ENCODE results near the gene BCL2L11.

The BCL2L11 gene

DNA sequence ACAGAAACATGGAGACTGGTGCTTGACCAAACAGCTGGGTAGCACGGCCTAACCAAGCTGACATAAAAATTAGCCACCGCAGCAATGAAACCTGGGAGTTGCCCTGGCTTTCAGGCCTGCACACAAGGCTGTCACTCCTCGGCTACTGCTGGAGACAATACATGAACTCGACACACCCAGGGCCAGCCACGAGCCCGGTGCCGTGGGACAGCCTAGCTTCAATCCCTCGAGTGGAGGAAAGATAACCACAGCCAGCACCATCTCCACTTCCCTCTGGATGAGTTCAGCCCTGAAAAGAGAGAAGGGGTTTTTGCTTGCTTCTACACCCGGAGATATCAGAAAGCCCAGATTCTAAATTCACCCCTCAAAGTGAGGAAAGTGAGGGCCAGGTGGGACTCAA lies 78.0 kb downstream of the BCL2L11 start:
- no peak for DNase-seq

DNA sequence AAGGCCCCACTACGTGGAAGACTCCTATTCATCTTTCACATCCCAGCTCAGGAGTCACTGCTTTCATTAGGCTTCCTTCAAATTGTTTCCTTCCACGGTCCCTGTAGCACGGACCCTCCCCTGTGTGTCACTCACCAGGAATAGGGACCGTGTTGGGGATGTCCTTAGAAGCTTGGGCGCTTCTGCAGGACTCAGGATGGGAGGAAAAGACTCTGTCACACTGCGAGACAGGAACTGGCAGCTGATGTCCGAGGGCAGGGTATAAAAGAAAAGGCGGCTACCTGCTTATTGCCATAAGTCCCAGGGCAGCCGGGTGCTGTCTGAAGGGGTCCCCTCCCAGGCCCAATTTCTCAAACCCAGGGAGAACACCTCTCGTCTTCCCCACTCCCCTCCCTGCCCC lies 79.1 kb downstream of the BCL2L11 start:
- no peak for DNase-seq

DNA sequence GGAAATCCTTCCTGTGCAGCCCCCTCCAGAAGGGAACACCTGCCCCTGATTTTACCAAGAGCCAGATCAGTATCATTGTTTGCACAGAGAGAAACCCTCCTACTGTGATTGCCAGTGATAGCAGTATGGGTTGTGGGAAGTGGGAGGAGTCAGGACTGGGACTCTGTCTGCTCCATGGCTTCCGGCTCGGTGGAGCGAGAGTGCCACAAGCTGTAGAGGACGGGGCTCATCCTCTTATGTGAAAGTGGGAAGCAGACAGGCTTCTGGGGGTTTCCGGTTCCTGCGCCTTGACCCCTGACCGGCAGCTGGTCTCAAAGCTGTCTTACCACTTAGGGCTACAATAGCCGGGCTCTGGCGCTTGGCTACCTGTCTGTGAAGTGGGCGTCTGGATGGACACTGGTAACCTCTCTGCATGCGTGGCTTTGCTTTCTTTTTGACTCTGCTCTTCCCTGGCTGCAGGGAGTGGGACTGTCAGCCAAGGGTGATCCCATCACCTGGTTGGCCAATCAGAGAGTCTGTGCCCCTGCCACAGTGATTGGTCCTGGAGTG lies 79.7 kb downstream of the BCL2L11 start:
- DNase-seq, result no peak

DNA sequence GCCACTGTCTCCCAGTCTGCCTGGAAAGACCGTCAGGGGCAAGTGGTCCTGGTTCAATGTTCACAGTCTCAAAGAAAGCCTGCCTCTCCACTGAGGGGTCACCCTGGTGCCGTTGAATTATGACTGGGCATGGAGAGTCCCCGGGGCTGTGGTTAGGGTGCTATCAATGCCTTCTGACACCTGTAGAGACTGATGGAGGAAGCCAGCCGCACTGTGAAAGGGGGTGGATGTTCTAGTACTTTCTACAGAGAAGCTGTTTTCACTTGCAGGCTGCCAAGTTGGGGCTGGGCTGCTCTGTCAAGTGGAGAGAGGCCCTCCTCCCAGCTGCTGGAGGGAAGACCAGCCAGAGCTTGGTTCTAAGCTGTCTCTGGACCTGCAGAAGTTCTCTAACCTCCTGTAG lies 80.5 kb downstream of the BCL2L11 start:
- DNase-seq, result no peak

DNA sequence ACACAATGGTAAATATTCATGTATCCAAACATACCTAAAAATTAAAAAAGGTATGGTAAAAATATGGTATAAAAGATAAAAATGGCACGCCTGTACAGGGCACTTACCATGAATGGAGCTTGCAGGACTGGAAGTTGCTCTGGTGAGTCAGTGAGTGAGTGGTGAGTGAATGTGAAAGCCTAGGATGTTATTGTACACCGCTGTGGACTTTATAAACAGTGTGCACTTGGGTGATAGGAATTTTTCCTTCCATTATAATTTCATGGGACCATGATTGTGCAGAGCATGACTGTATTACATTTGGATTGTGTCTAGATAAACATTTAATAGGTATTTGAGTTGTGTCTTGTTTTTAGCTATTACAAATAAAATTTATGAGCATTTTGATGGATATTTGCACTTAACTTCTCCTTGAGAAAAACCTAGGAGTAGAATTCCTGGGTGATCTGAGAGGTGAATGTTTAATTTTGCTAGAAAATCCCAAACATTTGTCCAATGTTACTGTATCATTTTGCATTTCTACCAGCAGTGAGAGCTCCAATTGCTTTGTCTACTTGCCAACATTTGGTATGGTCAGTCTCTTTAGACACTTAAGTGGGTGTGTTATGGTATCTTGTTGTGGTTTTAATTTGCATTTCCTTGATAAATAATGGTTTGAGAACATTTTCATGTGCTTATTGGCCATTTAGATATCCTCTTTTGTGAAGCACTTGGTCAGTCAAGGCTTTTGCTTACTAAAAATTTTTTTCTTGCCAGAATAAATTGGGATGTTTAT lies 81.7 kb downstream of the BCL2L11 start:
- no peak for DNase-seq

DNA sequence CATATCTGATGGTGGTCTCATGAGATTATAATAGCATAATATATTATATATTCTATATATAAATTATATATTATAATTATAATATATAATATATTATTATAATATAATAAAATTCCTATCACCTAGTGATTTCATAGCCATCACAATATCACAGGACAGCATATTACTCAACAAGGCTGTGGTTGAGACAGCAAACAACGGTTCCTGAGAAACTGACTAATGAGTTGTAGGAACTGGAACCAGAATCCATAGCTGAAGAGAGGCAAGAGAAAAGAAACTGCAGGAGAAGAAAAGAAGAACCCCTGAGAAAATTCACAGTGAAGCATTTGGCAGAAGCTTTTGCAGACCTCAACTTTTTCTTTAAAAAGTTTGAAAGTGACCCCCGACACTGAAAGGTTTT lies 84.0 kb downstream of the BCL2L11 start:
- no peak for DNase-seq

DNA sequence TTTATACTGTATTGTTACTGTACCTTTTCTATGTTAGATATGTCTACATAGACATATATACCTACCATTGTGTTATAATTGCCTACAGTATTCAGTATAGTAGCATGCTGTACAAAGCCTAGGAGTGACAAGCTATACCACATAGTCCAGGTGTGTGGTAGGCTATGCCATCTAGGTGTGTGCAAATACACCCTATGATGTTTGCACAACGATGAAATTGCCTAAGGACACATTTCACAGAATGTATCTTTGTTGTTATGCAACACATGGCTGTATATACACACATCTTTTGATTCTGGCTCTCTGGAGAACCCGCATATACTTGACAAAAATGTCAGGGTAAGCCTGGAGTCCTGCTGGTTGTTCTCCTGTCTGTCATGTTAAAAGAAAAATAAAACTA lies 85.1 kb downstream of the BCL2L11 start:
- no peak for DNase-seq

DNA sequence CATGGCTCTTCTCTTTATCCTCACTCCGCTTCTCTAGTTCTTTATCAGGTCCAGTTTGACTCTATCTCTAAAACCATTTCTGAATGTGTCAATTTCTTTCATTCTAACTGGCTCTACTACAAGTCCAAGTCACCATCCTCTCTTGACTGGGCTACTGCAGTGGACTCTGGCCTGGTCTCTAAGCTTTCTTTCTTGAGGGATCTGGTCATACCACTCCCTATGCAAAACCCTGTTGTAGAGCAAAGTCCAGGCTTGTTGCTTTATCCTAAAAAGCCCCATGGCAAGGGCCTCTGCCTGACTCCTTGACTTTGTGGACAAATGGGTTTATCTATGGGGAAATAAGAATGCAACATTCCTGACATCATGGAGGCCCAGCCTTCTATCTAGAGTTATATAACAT lies 87.1 kb downstream of the BCL2L11 start:
- DNase-seq, result no peak

DNA sequence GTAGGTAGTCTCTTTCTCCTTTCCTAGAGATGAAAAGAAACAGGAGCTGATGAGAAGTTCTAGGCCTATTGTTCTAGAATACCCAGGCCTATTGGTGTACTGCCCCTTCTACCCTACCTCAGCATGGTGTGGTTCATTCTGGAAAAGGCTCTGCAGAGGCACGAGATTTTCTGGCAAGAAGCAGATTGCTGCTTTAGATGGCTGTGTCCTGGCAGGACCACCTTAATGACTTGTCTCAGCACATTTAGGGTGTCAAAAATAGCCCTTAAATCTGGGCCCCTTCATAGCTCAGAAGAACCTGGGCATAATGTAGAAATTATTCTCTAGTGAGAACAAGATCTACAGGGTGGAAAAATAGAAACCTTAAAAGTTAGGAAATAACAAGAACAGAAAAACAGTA lies 87.9 kb downstream of the BCL2L11 start:
- DNase-seq, result no peak

DNA sequence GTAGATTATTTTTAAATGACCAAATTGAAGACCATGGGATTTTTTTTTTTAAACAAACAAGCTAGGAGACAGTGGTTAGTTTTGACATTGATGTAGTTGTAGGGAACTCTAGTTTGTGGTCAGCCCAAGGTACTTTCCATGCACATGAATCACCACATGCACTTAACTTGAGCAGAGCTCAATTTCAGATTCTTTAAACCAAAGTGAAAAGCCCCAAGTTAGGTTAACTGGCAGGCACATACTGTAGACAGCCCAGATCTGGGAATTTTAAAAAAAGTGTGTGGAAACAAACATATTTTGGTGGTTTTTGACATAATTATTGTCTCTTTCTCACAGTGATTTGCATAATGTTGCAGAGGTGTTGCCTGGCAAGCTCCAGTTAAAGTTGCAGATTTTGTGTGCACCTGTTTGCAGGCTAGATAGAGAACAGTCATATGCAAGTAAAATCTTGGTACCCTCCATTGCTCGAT lies 88.4 kb downstream of the BCL2L11 start:
- DNase-seq, result no peak

DNA sequence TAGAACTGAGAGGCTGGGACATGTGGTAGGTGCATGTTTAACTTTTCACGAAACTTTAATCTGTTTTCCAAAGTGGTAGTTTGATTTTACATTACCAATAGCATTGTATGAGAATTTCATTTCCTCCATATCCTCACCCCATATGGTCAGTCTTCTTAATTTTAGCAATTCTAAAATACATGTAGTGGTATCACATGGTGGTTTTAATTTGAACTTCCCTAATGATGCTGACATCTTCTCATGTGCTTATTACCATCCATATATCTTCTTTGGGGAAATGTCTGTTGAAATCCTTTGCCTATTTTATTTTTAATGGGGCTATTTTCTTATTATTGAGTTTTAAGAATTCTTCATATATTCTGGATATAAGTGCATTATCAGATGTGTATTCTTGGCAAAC lies 89.3 kb downstream of the BCL2L11 start:
- no peak for DNase-seq

DNA sequence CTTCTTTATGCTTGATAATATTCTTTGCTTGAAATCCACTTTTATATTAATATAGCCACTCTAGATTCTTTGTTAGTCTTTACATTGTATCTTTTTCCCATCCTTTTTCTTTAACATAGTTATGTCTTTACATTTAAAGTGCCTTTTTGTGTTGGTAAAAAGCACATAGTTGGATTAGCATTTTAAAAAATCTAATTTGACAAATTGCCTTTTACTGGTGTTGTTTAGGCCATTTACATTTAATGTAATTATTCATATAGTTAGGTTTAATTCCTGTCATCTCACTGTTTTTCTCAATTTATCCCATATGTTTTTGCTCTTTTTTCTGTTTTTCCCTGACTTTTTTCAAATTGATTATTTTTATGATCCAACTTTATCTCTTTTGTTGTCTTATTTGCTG lies 93.2 kb downstream of the BCL2L11 start:
- no peak for DNase-seq

DNA sequence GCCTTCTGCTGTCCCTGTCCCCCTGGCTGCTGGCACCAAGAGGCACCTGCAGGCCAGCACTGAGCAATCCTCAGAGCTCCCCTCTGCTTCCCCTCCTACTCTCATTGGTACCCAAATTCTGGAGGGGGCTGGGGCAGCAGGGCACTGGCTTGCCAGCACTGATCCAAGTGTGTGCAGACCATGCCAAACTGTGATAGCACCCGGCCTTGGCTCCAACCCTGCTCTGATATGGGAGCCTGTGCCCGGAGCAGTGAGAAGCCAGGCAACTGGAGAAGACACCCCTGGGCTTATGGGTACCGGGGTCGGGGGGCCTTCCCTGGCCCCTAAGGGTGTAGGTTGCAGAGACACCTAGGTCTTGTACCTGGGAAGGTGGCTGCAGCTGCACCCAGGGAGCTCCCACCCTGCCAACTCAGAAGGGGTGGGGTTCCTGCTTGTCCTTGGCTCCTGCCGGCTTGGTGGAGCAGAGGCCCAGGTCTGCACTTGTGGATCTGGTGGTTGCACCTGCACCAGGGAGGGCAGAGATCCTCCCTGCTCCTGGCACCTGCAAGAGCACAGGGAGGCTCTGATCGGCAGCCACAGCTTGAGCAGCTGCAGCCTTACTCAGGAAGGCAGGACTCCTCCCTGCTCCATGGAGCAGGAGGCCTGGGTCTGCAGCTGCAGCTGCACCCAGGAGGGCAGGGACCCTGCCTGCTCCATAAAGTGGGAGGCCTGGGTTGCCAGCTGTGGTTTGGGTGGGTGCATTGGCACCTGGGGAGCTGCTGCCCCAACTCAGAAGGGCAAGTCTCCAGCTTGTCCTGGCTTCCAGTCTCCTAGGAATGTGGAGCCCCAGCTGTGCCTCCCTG lies 96.3 kb downstream of the BCL2L11 start:
- DNase-seq, result no peak

Measured in NCI-H446 treated with DMSO at 0.1 percent for 48 hours (cell line).